Measurements from ENCODE around the gene SORBS1. TPM values are rescaled to one million over a fixed set of nuclear protein-coding genes. Genes with fewer than 3 reads are reported as not detected.

The SORBS1 gene
- total RNA-seq, 2 donors from 2014 or later: 17.6 to 150 TPM

DNA sequence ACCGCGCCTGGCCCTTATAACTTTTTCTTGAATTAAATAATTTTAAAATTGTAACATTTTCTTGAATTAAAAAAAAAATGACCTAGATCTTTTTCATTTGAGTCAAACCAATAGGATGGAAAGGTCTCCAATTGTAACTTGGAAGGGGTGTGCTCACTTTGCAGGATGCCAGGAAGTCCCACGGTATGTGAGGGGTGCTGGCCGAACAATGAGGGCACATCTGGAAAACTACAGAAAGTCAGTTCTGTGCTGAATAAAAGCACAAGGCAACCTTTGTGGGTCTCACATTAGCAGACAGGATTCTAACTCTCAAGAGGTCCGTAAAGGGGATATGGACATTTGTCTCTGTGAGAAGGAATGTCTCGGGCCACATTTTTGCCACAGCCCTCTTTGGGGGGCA, 217.6 kb downstream of the SORBS1 start:
- no peaks in the 10 kb centered on the region for H3K4me1 ChIP-seq
- TF ChIP-seq, protein P1, sequence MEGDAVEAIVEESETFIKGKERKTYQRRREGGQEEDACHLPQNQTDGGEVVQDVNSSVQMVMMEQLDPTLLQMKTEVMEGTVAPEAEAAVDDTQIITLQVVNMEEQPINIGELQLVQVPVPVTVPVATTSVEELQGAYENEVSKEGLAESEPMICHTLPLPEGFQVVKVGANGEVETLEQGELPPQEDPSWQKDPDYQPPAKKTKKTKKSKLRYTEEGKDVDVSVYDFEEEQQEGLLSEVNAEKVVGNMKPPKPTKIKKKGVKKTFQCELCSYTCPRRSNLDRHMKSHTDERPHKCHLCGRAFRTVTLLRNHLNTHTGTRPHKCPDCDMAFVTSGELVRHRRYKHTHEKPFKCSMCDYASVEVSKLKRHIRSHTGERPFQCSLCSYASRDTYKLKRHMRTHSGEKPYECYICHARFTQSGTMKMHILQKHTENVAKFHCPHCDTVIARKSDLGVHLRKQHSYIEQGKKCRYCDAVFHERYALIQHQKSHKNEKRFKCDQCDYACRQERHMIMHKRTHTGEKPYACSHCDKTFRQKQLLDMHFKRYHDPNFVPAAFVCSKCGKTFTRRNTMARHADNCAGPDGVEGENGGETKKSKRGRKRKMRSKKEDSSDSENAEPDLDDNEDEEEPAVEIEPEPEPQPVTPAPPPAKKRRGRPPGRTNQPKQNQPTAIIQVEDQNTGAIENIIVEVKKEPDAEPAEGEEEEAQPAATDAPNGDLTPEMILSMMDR (IDR thresholded peaks at IDR 0.05): no peak

DNA sequence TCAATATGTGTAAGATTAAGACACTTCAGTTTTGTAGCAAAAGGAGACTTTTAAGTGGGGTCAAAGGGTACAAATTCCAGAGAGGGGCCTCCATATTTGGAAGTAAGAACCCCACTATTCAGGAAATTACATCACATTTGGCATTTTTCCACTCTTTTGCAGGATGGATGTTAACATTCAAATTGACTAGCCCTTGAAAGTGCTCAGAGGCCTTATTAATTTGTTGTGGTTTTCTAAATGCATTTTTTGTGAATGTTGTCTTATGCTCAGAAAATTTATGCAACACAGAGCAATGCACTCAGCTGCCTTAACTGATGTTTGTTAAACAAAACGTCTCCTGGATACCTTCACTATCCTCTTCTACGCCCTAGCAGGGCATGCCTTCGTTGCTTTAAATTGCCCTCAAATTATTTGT, 219.4 kb downstream of the SORBS1 start:
- no peak overlapping the region for H3K27ac ChIP-seq
- no peaks in the 10 kb centered on the region for H3K27me3 ChIP-seq
- H3K4me3 ChIP-seq: no peak overlapping the region
- TF ChIP-seq, protein P1 (IDR thresholded peaks at IDR 0.05): no peak
- intact Hi-C loops (cut with DNase I): no loop called here
- no peak overlapping the region for H3K9ac ChIP-seq (ENCODE audit: low read depth in 2 of 2, low read length in 2 of 2)
- DNase-seq: no peak
- H3K9me3 ChIP-seq: no peaks in the 10 kb centered on the region
- no peaks in the 10 kb centered on the region for H3K36me3 ChIP-seq
- H3K4me1 ChIP-seq: no peaks in the 10 kb centered on the region

More for the DNA sequence above, 217.6 kb downstream of the SORBS1 start:
- intact Hi-C loops (cut with DNase I): no loop called here
- no peak overlapping the region for H3K4me3 ChIP-seq
- no peaks in the 10 kb centered on the region for H3K36me3 ChIP-seq
- H3K9me3 ChIP-seq: no peaks in the 10 kb centered on the region
- DNase-seq: no peak
- no peak overlapping the region for H3K27ac ChIP-seq
- no peaks in the 10 kb centered on the region for H3K27me3 ChIP-seq
- H3K9ac ChIP-seq (ENCODE audit: low read depth in 2 of 2, low read length in 2 of 2): no peak overlapping the region

GRCh38 chr10:95339863-95340262, 221.3 kb downstream of the SORBS1 start:
- Histone ChIP-seq H3K9me3 (no peaks in the 10 kb centered on the region), H3K9ac (ENCODE audit: low read depth in 2 of 2, low read length in 2 of 2) (no peak overlapping the region), H3K4me1 (no peaks in the 10 kb centered on the region), H3K27ac (no peak overlapping the region), H3K36me3 (no peaks in the 10 kb centered on the region), H3K4me3 (no peak overlapping the region), H3K27me3 (no peaks in the 10 kb centered on the region)
- TF ChIP-seq, protein P1 (IDR thresholded peaks at IDR 0.05): no peak
- no peak for DNase-seq
- intact Hi-C loops (cut with DNase I): no loop called here

- H3K27me3 ChIP-seq: no peaks in the 10 kb centered on the region
- no peak overlapping the region for H3K4me3 ChIP-seq
- DNase-seq: no peak
- no peaks in the 10 kb centered on the region for H3K4me1 ChIP-seq
- intact Hi-C loops (cut with DNase I): no loop called here
- H3K36me3 ChIP-seq: no peaks in the 10 kb centered on the region
- H3K9me3 ChIP-seq: no peaks in the 10 kb centered on the region
- H3K27ac ChIP-seq: no peak overlapping the region
- H3K9ac ChIP-seq (ENCODE audit: low read depth in 2 of 2, low read length in 2 of 2): no peak overlapping the region
- TF ChIP-seq, protein P1 (IDR thresholded peaks at IDR 0.05): no peak
Observed at GRCh38 chr10:95337423-95338160, 223.6 kb downstream of the SORBS1 start.

GRCh38 chr10:95336702-95337101, 224.5 kb downstream of the SORBS1 start:
- no peak overlapping the region for H3K9ac ChIP-seq (ENCODE audit: low read depth in 2 of 2, low read length in 2 of 2)
- intact Hi-C loops (cut with DNase I): no loop called here
- TF ChIP-seq, protein P1 (IDR thresholded peaks at IDR 0.05): no peak
- H3K36me3 ChIP-seq: no peaks in the 10 kb centered on the region
- no peak overlapping the region for H3K27ac ChIP-seq
- no peaks in the 10 kb centered on the region for H3K9me3 ChIP-seq
- H3K27me3 ChIP-seq: no peaks in the 10 kb centered on the region
- H3K4me3 ChIP-seq: no peak overlapping the region
- DNase-seq: no peak
- no peaks in the 10 kb centered on the region for H3K4me1 ChIP-seq

Data from colonic mucosa (tissue), 4 donors.